Islet precursor cell (in vitro differentiated cells): ENCODE measurements around the gene TSKU.
A peak's percentile ranks its signal among the peaks of the same experiment; 100 is the strongest.
"Not testable (repeated sequence)": the region's sequence is repeated elsewhere in the genome, so short reads cannot be mapped to it uniquely, and the experiment has no call there.

Source experiments
- DNase-seq: peaks from one replicate; pipeline ENCODE4 v3.0.0-alpha.2; 2018

TSKU gene

GRCh38 chr11:76803023-76803422 lies 19.9 kb downstream of the TSKU start:
- peak; percentile 29 for DNase-seq

- peak; percentile 19 for DNase-seq
These were observed 20.9 kb downstream of the TSKU start for GRCh38 chr11:76803811-76804600.

- peak; percentile 59 for DNase-seq
These were observed 22.2 kb downstream of the TSKU start for GRCh38 chr11:76805206-76805913.

GRCh38 chr11:76806131-76806530 lies 23.0 kb downstream of the TSKU start:
- peak; percentile 51 for DNase-seq

GRCh38 chr11:76806608-76807205 lies 23.6 kb downstream of the TSKU start:
- peak; percentile 26 for DNase-seq

- DNase-seq: peak; percentile 85
These were observed 24.2 kb downstream of the TSKU start for GRCh38 chr11:76807206-76807875.

- DNase-seq: peak; percentile 29
These were observed 25.0 kb downstream of the TSKU start for GRCh38 chr11:76808171-76808570.

- peak; percentile 32 for DNase-seq
These were observed 25.8 kb downstream of the TSKU start for GRCh38 chr11:76808996-76809395.

- DNase-seq: peak; percentile 39
These were observed 27.1 kb downstream of the TSKU start for GRCh38 chr11:76810151-76810853.

- DNase-seq: no peak
These were observed 28.1 kb downstream of the TSKU start for GRCh38 chr11:76811259-76811658.

- DNase-seq: no peak
These were observed 31.3 kb downstream of the TSKU start for GRCh38 chr11:76814414-76814813.

GRCh38 chr11:76815678-76816077 lies 32.5 kb downstream of the TSKU start:
- peak; percentile 22 for DNase-seq

GRCh38 chr11:76820184-76820566 lies 37.0 kb downstream of the TSKU start:
- DNase-seq: no peak

- not testable (repeated sequence) for DNase-seq
These were observed 38.2 kb downstream of the TSKU start for GRCh38 chr11:76821396-76821795.

- DNase-seq: no peak
These were observed 39.2 kb downstream of the TSKU start for GRCh38 chr11:76822406-76822805.

- DNase-seq: peak; percentile 88
These were observed 40.4 kb downstream of the TSKU start for GRCh38 chr11:76823481-76824028.

- DNase-seq: peak; percentile 56
These were observed 41.2 kb downstream of the TSKU start for GRCh38 chr11:76824083-76824939.

- peak; percentile 74 for DNase-seq
These were observed 42.0 kb downstream of the TSKU start for GRCh38 chr11:76824980-76825725.

GRCh38 chr11:76825726-76826396 lies 42.7 kb downstream of the TSKU start:
- no peak for DNase-seq

GRCh38 chr11:76826508-76826907 lies 43.4 kb downstream of the TSKU start:
- not testable (repeated sequence) for DNase-seq
